Mucosa of descending colon (tissue), 3 donors: ENCODE results near the gene PRR7. TPM values are rescaled to one million over a fixed set of nuclear protein-coding genes. Genes with fewer than 3 reads are reported as not detected.

Experiments used
- ATAC-seq: fragments of 200-7000 bp; cut with Tn5 transposase; one replicate; pipeline ENCODE4 v1.9.1; 2020; ENCODE audit warnings: mild to moderate bottlenecking, moderate library complexity
- DNase-seq, 3 donors: peaks; one replicate each; pipeline ENCODE4 v3.0.0-alpha.2; 2020
- H3K36me3 ChIP-seq: fragments of 200-600 bp; one replicate; pipeline ENCODE4 v1.8.0; 2021; ENCODE audit warnings: low read depth, mild to moderate bottlenecking
- H3K4me1 ChIP-seq: fragments of 200-600 bp; one replicate; pipeline ENCODE4 v1.8.0; 2021; ENCODE audit warnings: low read depth, mild to moderate bottlenecking
- H3K4me3 ChIP-seq: fragments of 200-600 bp; one replicate; pipeline ENCODE4 v1.8.0; 2021; ENCODE audit warnings: mild to moderate bottlenecking
- H3K9me3 ChIP-seq: fragments of 200-600 bp; one replicate; pipeline ENCODE4 v1.8.0; 2021; ENCODE audit warnings: mild to moderate bottlenecking
- intact Hi-C, 2 donors: fragments of 100-400 bp; cut with DNase I in 1 of 2; cut with micrococcal nuclease in 1 of 2; formaldehyde crosslinking; loops; one replicate each; pipeline versions ENCODE4 v1.11.0 to v1.11.1; 2022; cut with DNase I, micrococcal nuclease
- total RNA-seq, 3 donors: library from RNA; stranded (reverse); fragmentation: NEBNext Ultra II Directional in 2 of 3; extraction: Animal tissue kit (Norgen Biotek cat#: 25700) in 2 of 3; gene quantifications; one replicate each; pipeline versions ENCODE4 v1.2.1 to v1.2.4, GENCODE V29; 2021 to 2023
- TF ChIP-seq, protein P1 (sequence below): fragments of 200-600 bp; IDR thresholded peaks from one replicate; pipeline ENCODE4 v1.8.0; 2022; ENCODE audit warnings: antibody characterized with exemption, mild to moderate bottlenecking
- donor health status: DM: no; HTN: no; CAD: no; lungs with moderate emphysema.
- donor health status: DM: no; HTN: no; CAD: no.
- donor health status: DM: no; HTN: yes; CAD: no.

The PRR7 gene
- total RNA-seq, 3 donors from 2014 or later: 1.1 to 1.2 (median 1.2) TPM

DNA sequence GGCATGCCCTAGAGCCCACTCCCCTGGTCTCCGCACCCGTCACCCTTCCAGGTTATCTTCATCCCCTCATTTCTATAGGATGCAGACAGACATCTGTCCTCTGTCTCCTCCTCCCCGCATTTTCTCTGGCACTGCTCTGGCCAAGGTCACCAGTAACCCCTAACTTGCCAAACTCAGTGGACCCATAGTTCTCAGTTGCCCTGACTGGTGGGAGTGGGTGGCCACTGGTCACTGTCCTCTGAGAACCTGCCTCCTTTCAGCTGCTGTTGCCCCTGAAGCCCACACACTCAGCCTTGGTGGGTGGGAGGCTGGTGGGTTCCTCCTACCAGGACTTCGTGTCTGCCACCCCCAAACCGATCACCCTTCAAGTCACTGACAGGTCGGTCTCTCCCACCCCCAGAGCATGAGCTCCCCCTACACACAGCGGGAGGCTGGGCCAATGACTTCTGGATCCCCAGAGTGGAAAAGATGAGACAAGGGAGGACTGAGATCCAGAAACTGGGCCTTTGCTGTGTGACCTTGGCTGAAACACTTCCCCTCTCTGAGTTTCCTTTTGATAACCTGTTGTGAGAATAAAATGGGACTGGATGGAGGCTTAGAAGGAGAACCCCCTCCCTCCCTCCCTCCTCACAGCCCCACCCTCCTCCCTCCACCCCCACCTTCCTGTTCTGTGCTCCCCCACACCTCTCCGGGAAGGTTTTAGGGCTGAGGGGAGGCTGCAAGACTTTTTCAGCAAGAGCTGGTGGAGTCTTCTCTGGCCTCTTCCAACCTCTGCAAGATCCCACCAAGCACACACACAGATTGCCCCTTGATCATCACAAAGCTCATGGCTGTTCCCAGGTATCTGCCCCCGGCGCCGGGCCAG lies 29.2 kb downstream of the PRR7 start:
- no peaks in the 10 kb centered on the region for H3K36me3 ChIP-seq
- no peaks in the 10 kb centered on the region for H3K9me3 ChIP-seq
- H3K4me1 ChIP-seq: peaks cover 14% of the 10 kb centered on the region
- DNase-seq: no peak
- ATAC-seq: no peak
- TF ChIP-seq, protein P1, sequence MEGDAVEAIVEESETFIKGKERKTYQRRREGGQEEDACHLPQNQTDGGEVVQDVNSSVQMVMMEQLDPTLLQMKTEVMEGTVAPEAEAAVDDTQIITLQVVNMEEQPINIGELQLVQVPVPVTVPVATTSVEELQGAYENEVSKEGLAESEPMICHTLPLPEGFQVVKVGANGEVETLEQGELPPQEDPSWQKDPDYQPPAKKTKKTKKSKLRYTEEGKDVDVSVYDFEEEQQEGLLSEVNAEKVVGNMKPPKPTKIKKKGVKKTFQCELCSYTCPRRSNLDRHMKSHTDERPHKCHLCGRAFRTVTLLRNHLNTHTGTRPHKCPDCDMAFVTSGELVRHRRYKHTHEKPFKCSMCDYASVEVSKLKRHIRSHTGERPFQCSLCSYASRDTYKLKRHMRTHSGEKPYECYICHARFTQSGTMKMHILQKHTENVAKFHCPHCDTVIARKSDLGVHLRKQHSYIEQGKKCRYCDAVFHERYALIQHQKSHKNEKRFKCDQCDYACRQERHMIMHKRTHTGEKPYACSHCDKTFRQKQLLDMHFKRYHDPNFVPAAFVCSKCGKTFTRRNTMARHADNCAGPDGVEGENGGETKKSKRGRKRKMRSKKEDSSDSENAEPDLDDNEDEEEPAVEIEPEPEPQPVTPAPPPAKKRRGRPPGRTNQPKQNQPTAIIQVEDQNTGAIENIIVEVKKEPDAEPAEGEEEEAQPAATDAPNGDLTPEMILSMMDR: no peak
- no peak overlapping the region for H3K4me3 ChIP-seq
- intact Hi-C loops: no loop called here

DNA sequence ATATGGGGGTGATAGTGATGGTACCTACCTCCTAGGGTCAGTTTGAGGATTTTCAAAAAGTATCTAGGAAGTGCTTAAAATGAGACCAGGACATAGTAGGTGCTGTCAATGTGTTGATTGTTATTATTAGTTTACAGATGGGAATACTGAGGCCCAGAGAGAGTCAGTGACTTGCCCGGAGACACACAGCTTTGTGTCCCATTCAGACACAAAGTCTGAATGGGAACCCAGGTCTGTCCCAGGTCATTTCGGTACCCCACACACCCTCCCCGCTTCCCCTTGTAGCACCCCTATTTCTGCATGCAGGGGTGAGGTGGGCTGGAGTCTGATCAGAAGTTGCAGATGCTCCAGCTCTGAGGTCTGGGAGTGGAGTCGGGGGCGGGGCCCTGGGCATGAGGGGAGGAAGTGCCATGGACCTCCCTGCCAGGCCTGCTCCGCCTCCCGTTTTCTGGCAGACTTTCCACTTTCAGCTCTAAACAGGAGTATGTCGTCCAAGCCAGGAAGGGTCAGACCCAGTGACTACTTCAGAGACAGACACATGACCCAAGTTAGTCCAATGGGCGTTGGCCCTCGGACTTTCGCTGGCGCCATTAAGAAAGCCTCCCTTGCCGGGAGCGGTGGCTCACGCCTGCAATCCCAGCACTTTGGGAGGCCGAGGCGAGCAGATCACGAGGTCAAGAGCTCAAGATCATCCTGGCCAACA lies 30.1 kb downstream of the PRR7 start:
- Histone ChIP-seq H3K36me3 (no peaks in the 10 kb centered on the region), H3K9me3 (no peaks in the 10 kb centered on the region), H3K4me1 (peaks cover 12% of the 10 kb centered on the region), H3K4me3 (no peak overlapping the region)
- ATAC-seq (no peak), DNase-seq (peak in 2 of 3 donors; percentile 44 to 54)
- intact Hi-C loops: no loop called here
- TF ChIP-seq, protein P1: no peak

DNA sequence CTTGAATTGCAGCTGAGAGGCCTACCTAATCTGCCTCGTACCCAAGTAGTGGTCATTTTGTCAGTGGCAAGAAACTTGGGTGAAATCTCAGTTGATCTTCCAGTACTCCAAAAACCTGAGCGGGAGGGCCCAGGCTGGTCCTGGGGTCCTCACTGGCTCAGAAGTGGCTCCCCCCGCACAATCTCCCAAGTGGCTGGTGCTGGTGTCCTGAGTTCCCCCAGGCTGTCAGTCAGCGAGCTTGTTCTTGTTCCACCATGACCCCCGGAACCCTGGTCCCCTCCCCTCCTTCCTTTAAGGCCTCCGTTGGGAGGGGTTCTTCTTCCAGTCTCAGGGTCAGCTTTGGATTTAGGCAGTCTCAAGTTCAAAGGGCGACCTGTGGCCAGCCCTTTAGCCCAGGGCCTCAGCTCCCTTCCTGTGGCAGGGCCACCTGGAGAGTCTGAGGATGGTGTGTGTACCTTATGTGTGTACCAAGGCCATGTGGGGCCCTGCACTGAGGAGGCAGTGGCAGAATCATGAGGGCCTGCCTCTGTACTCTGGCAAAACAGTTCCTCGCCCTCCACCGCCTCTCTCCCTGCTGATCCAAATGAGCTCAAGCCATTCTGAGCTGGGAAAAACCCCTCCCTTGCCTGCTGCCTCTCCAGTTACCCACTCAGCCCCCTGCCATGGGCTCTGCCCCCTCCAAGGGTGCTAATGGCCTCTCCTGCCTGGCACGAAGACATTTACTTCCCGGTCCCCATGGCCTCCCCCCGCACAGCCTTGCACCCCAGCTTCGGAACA lies 31.3 kb downstream of the PRR7 start:
- TF ChIP-seq, protein P1: no peak
- Histone ChIP-seq H3K4me1 (peaks cover 3% of the 10 kb centered on the region), H3K4me3 (no peak overlapping the region), H3K36me3 (no peaks in the 10 kb centered on the region), H3K9me3 (no peaks in the 10 kb centered on the region)
- no peak for DNase-seq
- no peak for ATAC-seq
- intact Hi-C loops: no loop called here

DNA sequence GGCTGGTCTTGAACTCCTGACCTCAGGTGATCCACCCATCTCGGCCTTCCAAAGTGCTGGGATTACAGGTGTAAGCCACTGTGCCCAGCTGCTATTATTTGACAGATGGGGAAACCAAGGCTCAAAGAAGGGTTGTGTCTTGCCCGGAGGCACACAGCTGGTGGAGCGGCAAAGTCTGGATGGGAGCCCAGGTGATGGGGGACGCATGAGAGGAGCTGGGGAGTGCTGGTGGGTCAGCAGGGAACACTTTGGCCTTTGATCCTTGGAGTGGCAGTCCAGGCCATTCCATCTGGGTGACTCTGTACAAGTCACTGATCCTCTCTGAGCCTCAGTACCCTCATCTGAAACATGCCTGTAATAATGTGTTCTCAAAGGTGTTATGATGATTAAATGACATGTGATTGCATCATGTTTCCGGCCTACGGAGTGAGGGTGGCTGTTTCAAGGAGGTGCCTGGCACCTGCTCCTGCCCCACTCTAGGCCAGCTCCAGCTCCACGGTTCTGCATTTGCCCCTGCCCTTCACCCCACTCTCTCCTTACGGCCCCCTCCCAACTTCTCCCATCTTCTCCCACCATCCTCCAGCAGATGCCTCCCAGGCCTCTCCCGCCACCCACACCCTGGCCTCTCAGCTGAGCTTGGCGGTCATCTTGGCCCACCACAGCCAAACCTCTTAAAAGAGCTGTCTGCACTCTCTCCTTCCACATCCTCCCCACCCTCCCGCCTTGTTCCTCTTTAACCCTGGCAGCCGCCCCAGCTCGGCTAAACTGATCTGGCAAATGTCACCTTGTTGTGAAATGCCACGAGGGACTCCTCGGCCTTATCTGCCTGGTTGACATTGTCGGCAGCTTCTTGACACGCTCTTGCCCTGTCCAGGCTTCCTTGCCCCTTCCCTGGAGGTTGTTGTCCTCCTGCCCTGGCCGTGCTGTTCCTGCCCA lies 32.4 kb downstream of the PRR7 start:
- peaks cover 3% of the 10 kb centered on the region for H3K4me1 ChIP-seq
- intact Hi-C loops: no loop called here
- DNase-seq (peak; percentile 59 to 73 (median 61)), ATAC-seq (peak; percentile 53)
- TF ChIP-seq, protein P1: no peak
- H3K4me3 ChIP-seq: no peak overlapping the region
- no peaks in the 10 kb centered on the region for H3K36me3 ChIP-seq
- no peaks in the 10 kb centered on the region for H3K9me3 ChIP-seq

DNA sequence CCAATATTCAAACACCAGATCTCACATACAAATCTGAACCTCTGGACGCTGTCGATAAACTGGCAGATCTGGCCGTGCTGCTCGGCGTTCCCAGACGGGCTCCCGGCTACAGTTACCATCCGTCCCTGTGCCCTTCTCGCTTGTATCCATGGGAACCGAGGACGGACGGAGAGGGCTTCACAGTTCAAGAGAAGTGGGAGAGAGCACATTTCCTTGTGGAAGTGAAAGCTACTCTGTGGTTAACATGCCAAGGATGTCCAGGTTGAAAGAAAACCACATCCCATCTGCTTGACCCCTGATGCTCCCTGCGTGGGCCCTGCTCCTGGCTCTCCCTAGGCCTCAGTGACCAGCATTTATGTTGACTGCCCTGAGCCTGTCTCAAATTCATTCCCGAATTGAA lies 33.2 kb downstream of the PRR7 start:
- DNase-seq: peak in 2 of 3 donors; percentile 28 to 43

More for the DNA sequence above, 33.2 kb downstream of the PRR7 start:
- ATAC-seq: peak; percentile 5
- Histone ChIP-seq H3K4me3 (no peak overlapping the region), H3K9me3 (no peaks in the 10 kb centered on the region), H3K4me1 (peaks cover 3% of the 10 kb centered on the region), H3K36me3 (no peaks in the 10 kb centered on the region)
- intact Hi-C loops: no loop called here
- TF ChIP-seq, protein P1: no peak
